HG02759 (cell line): ENCODE data around the gene GID8.

Experiments
- ATAC-seq: cut with Tn5 transposase; IDR thresholded peaks from one replicate; pipeline ENCODE4 v1.9.1; 2021; ENCODE audit warnings: mild to moderate bottlenecking, moderate library complexity; ENCODE audit not compliant: unreplicated experiment

GID8 gene

GRCh38 chr20:62902926-62903615 lies 34.9 kb upstream of the GID8 start:
- ATAC-seq = no peak

GRCh38 chr20:62905536-62906117 lies 32.3 kb upstream of the GID8 start:
- no peak for ATAC-seq

GRCh38 chr20:62906209-62906608 lies 31.7 kb upstream of the GID8 start:
- no peak for ATAC-seq

GRCh38 chr20:62906647-62907375 lies 31.1 kb upstream of the GID8 start:
- ATAC-seq = no peak

GRCh38 chr20:62907384-62908317 lies 30.3 kb upstream of the GID8 start:
- ATAC-seq = no peak

GRCh38 chr20:62908971-62909791 lies 28.8 kb upstream of the GID8 start:
- no peak for ATAC-seq

GRCh38 chr20:62910217-62910766 lies 27.7 kb upstream of the GID8 start:
- no peak for ATAC-seq

GRCh38 chr20:62910777-62911497 lies 27.0 kb upstream of the GID8 start:
- no peak for ATAC-seq

GRCh38 chr20:62911701-62912280 lies 26.2 kb upstream of the GID8 start:
- ATAC-seq = no peak

GRCh38 chr20:62913043-62913630 lies 24.8 kb upstream of the GID8 start:
- ATAC-seq = no peak

- ATAC-seq = no peak
Observed at GRCh38 chr20:62914436-62914835, 23.5 kb upstream of the GID8 start.

GRCh38 chr20:62914970-62915457 lies 22.9 kb upstream of the GID8 start:
- ATAC-seq = no peak

- ATAC-seq = no peak
Observed at GRCh38 chr20:62916703-62917476, 21.1 kb upstream of the GID8 start.

- ATAC-seq = no peak
Observed at GRCh38 chr20:62917720-62918119, 20.2 kb upstream of the GID8 start.

- ATAC-seq = no peak
Observed at GRCh38 chr20:62918147-62918546, 19.8 kb upstream of the GID8 start.

- ATAC-seq = peak; percentile 47
Observed at GRCh38 chr20:62918831-62919230, 19.1 kb upstream of the GID8 start.

- ATAC-seq = no peak
Observed at GRCh38 chr20:62920039-62920645, 17.8 kb upstream of the GID8 start.
